Neural progenitor cell (in vitro differentiated cells): ENCODE results near the gene KLHL17. TPM values are rescaled to one million over a fixed set of nuclear protein-coding genes. Genes with fewer than 3 reads are reported as not detected.

Experiments
- DNase-seq: peaks from one replicate; pipeline ENCODE4 v3.0.0-alpha.2; 2016; ENCODE audit warnings: low spot score
- H2AFZ ChIP-seq: fragments of 200-600 bp; sonication (generic); replicated peaks from 2 replicates; pipeline ENCODE4 v1.6.1; 2016; ENCODE audit warnings: antibody characterized with exemption
- H3F3A ChIP-seq: fragments of 200-600 bp; sonication (generic); 2 replicates; pipeline ENCODE4 v1.6.1; 2016; ENCODE audit warnings: antibody characterized with exemption, low read depth
- H3K27ac ChIP-seq: fragments of 200-600 bp; sonication (generic); 2 replicates; pipeline ENCODE4 v1.5.1; 2016; ENCODE audit warnings: mild to moderate bottlenecking
- H3K27me3 ChIP-seq: fragments of 200-600 bp; sonication (generic); 2 replicates; pipeline ENCODE4 v1.6.1; 2016; ENCODE audit warnings: mild to moderate bottlenecking, moderate library complexity
- H3K36me3 ChIP-seq: fragments of 200-600 bp; sonication (generic); 2 replicates; pipeline ENCODE4 v1.5.1; 2016
- H3K4me1 ChIP-seq: fragments of 200-600 bp; sonication (generic); 2 replicates; pipeline ENCODE4 v1.6.1; 2016; ENCODE audit warnings: mixed run types
- H3K4me2 ChIP-seq: fragments of 200-600 bp; sonication (generic); 2 replicates; pipeline ENCODE4 v1.6.1; 2016
- H3K4me3 ChIP-seq: fragments of 200-600 bp; sonication (generic); 2 replicates; pipeline ENCODE4 v1.5.1; 2016
- H3K79me2 ChIP-seq: fragments of 200-600 bp; sonication (generic); 2 replicates; pipeline ENCODE4 v1.6.1; 2016; ENCODE audit warnings: low read depth
- H3K9ac ChIP-seq: fragments of 200-600 bp; sonication (generic); 2 replicates; pipeline ENCODE4 v1.6.1; 2016
- H3K9me3 ChIP-seq: fragments of 200-600 bp; sonication (generic); 2 replicates; pipeline ENCODE4 v1.5.1; 2016; ENCODE audit warnings: low read depth
- H4K20me1 ChIP-seq: fragments of 200-600 bp; sonication (generic); 2 replicates; pipeline ENCODE4 v1.6.1; 2016; ENCODE audit warnings: low read depth
- H3K27ac Mint-ChIP-seq: 3 replicates; pipeline ENCODE4 v1.8.0; 2021; ENCODE audit warnings: mixed read lengths
- H3K27me3 Mint-ChIP-seq: 2 replicates; pipeline ENCODE4 v1.8.0; 2022; ENCODE audit warnings: low read depth, mild to moderate bottlenecking, inconsistent platforms, moderate library complexity, mixed read lengths; ENCODE audit not compliant: insufficient read depth
- H3K36me3 Mint-ChIP-seq: 3 replicates; pipeline ENCODE4 v1.8.0; 2021; ENCODE audit warnings: mixed read lengths
- H3K4me1 Mint-ChIP-seq: 3 replicates; pipeline ENCODE4 v1.8.0; 2021; ENCODE audit warnings: mixed read lengths
- H3K4me3 Mint-ChIP-seq: 3 replicates; pipeline ENCODE4 v1.8.0; 2021; ENCODE audit warnings: mild to moderate bottlenecking, moderate library complexity, mixed read lengths
- H3K9me3 Mint-ChIP-seq: 3 replicates; pipeline ENCODE4 v1.8.0; 2020; ENCODE audit warnings: mixed read lengths
- EZH2 ChIP-seq: fragments of 200-600 bp; sonication (generic); IDR thresholded peaks from 2 replicates; pipeline ENCODE4 v1.6.1; 2017; ENCODE audit warnings: antibody characterized with exemption, mild to moderate bottlenecking, moderate library complexity
- EZH2phosphoT487 ChIP-seq: fragments of 200-600 bp; sonication (generic); IDR thresholded peaks from 2 replicates; pipeline ENCODE4 v1.6.1; 2017; ENCODE audit warnings: antibody characterized with exemption
- total RNA-seq: library from RNA; depleted of rRNA; stranded (reverse); fragments of >200 nt; gene quantifications from 2 replicates; pipeline ENCODE4 v1.2.3, GENCODE V29; 2015; ENCODE audit warnings: low replicate concordance
- TF ChIP-seq, protein P1 (sequence below): fragments of 200-600 bp; sonication (generic); IDR thresholded peaks from 2 replicates; pipeline ENCODE4 v1.5.1; 2017; ENCODE audit warnings: antibody characterized with exemption, mild to moderate bottlenecking

Gene KLHL17
- total RNA-seq, 1 donor from 2014 or later, result 10.7 TPM

- H3K27ac ChIP-seq, result no peak overlapping the region
These were observed 19.8 kb downstream of the KLHL17 start for GRCh38 chr1:980137-980571.

GRCh38 chr1:980602-981395, 20.4 kb downstream of the KLHL17 start:
- Mint-ChIP-seq H3K27ac (peak overlapping the region; percentile 74), H3K4me1 (peaks cover 10% of the 10 kb centered on the region), H3K4me3 (no peak overlapping the region), H3K9me3 (peaks cover 4% of the 10 kb centered on the region), H3K36me3 (peaks cover 3% of the 10 kb centered on the region), H3K27me3 (peaks cover 19% of the 10 kb centered on the region)
- Histone ChIP-seq H3K27me3 (peaks cover 62% of the 10 kb centered on the region), H3K9ac (no peak overlapping the region), H3K4me1 (no peaks in the 10 kb centered on the region), H2AFZ (no peak overlapping the region), H4K20me1 (no peaks in the 10 kb centered on the region), H3K79me2 (no peaks in the 10 kb centered on the region), H3K36me3 (no peaks in the 10 kb centered on the region), H3K27ac (no peak overlapping the region), H3K4me2 (no peak overlapping the region), H3K9me3 (no peaks in the 10 kb centered on the region), H3K4me3 (no peak overlapping the region), H3F3A (peaks cover 6% of the 10 kb centered on the region)
- DNase-seq, result peak; percentile 3
- TF ChIP-seq EZH2 (no peak), EZH2phosphoT487 (no peak)
- TF ChIP-seq, protein P1, sequence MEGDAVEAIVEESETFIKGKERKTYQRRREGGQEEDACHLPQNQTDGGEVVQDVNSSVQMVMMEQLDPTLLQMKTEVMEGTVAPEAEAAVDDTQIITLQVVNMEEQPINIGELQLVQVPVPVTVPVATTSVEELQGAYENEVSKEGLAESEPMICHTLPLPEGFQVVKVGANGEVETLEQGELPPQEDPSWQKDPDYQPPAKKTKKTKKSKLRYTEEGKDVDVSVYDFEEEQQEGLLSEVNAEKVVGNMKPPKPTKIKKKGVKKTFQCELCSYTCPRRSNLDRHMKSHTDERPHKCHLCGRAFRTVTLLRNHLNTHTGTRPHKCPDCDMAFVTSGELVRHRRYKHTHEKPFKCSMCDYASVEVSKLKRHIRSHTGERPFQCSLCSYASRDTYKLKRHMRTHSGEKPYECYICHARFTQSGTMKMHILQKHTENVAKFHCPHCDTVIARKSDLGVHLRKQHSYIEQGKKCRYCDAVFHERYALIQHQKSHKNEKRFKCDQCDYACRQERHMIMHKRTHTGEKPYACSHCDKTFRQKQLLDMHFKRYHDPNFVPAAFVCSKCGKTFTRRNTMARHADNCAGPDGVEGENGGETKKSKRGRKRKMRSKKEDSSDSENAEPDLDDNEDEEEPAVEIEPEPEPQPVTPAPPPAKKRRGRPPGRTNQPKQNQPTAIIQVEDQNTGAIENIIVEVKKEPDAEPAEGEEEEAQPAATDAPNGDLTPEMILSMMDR, result no peak

More at GRCh38 chr1:980137-980571, 19.8 kb downstream of the KLHL17 start:
- H3K36me3 Mint-ChIP-seq, result peaks cover 3% of the 10 kb centered on the region
- H3K4me3 Mint-ChIP-seq, result no peak overlapping the region
- no peak overlapping the region for H3K27ac Mint-ChIP-seq
- no peaks in the 10 kb centered on the region for H3K4me1 ChIP-seq
- no peak for TF ChIP-seq EZH2phosphoT487
- TF ChIP-seq, protein P1, result no peak
- no peak for TF ChIP-seq EZH2
- peaks cover 7% of the 10 kb centered on the region for H3F3A ChIP-seq
- DNase-seq, result no peak
- H3K27me3 ChIP-seq, result peaks cover 62% of the 10 kb centered on the region
- no peak overlapping the region for H3K9ac ChIP-seq
- H3K9me3 Mint-ChIP-seq, result peaks cover 4% of the 10 kb centered on the region
- no peak overlapping the region for H2AFZ ChIP-seq
- H4K20me1 ChIP-seq, result no peaks in the 10 kb centered on the region
- no peaks in the 10 kb centered on the region for H3K9me3 ChIP-seq
- H3K4me2 ChIP-seq, result no peak overlapping the region
- H3K79me2 ChIP-seq, result no peaks in the 10 kb centered on the region
- H3K36me3 ChIP-seq, result no peaks in the 10 kb centered on the region
- peaks cover 10% of the 10 kb centered on the region for H3K4me1 Mint-ChIP-seq
- H3K4me3 ChIP-seq, result no peak overlapping the region
- peaks cover 22% of the 10 kb centered on the region for H3K27me3 Mint-ChIP-seq

GRCh38 chr1:981491-981954, 21.1 kb downstream of the KLHL17 start:
- Histone ChIP-seq H3F3A (no peaks in the 10 kb centered on the region), H3K4me1 (no peaks in the 10 kb centered on the region), H3K27ac (no peak overlapping the region), H3K4me2 (no peak overlapping the region), H3K9ac (no peak overlapping the region), H3K36me3 (no peaks in the 10 kb centered on the region), H3K27me3 (peaks cover 63% of the 10 kb centered on the region), H3K9me3 (no peaks in the 10 kb centered on the region), H3K79me2 (no peaks in the 10 kb centered on the region), H4K20me1 (no peaks in the 10 kb centered on the region), H3K4me3 (no peak overlapping the region), H2AFZ (no peak overlapping the region)
- TF ChIP-seq, protein P1, result no peak
- TF ChIP-seq EZH2phosphoT487 (no peak), EZH2 (no peak)
- peaks cover 3% of the 10 kb centered on the region for H3K36me3 Mint-ChIP-seq
- no peak overlapping the region for H3K4me3 Mint-ChIP-seq
- peaks cover 4% of the 10 kb centered on the region for H3K9me3 Mint-ChIP-seq
- H3K27ac Mint-ChIP-seq, result no peak overlapping the region
- H3K4me1 Mint-ChIP-seq, result peaks cover 11% of the 10 kb centered on the region
- no peak for DNase-seq
- H3K27me3 Mint-ChIP-seq, result peaks cover 18% of the 10 kb centered on the region
